IMR-90 (cell line): ENCODE measurements around the gene DOCK1. TPM values are rescaled to one million over a fixed set of nuclear protein-coding genes. Genes with fewer than 3 reads are reported as not detected.

ENCODE experiments used
- ATAC-seq: fragments of 200-7000 bp; cut with Tn5 transposase; 2 replicates; pipeline ENCODE4 v1.9.1; 2020; ENCODE audit warnings: low read depth, mild to moderate bottlenecking, moderate library complexity
- BruUV-seq: library from RNA; stranded (reverse); fragments of 400-500 nt; replicated peaks from 2 replicates; lab custom pipeline; 2021; lab: Mats Ljungman, UMichigan
- CTCF ChIA-PET: fragments of 300-600 bp; formaldehyde crosslinking; extraction: SDS; loops from one replicate; lab custom pipeline; 2021; ENCODE audit warnings: antibody characterized with exemption; lab: Yijun Ruan, JAX
- POLR2A ChIA-PET: fragments of 300-600 bp; sonication (Branson Sonifier 250); formaldehyde crosslinking; loops from one replicate; lab custom pipeline; 2022; ENCODE audit warnings: antibody characterized with exemption; ENCODE audit not compliant: unreplicated experiment; lab: Charles Lee
- DNase-seq: peaks from one replicate; pipeline ENCODE4 v3.0.0; 2013
- H2AFZ ChIP-seq: replicated peaks from 2 replicates; pipeline ENCODE3; 2013; ENCODE audit warnings: low read length, mild to moderate bottlenecking; ENCODE audit not compliant: poor library complexity
- H2AK5ac ChIP-seq: 2 replicates; pipeline ENCODE4 v1.6.1; 2013; ENCODE audit warnings: low read depth, low read length, inconsistent platforms
- H2AK9ac ChIP-seq: replicated peaks from 2 replicates; pipeline ENCODE3; 2013; ENCODE audit warnings: mild to moderate bottlenecking, low read depth, low read length, moderate library complexity; ENCODE audit not compliant: poor library complexity
- H2BK120ac ChIP-seq: 2 replicates; pipeline ENCODE4 v1.6.1; 2013; ENCODE audit warnings: low read depth, low read length, inconsistent platforms
- H2BK15ac ChIP-seq: 3 replicates; pipeline ENCODE4 v1.6.1; 2013; ENCODE audit warnings: low read depth, low read length, inconsistent platforms
- H2BK20ac ChIP-seq: 2 replicates; pipeline ENCODE4 v1.6.1; 2013; ENCODE audit warnings: low read depth, mild to moderate bottlenecking, inconsistent platforms, low read length, moderate library complexity
- H2BK5ac ChIP-seq: 2 replicates; pipeline ENCODE4 v1.6.1; 2013; ENCODE audit warnings: mild to moderate bottlenecking, low read depth, low read length, inconsistent platforms; ENCODE audit not compliant: poor library complexity, severe bottlenecking
- H3K14ac ChIP-seq: replicated peaks from 2 replicates; pipeline ENCODE4 v1.6.1; 2013; ENCODE audit warnings: low read depth, low read length, inconsistent platforms
- H3K18ac ChIP-seq: 2 replicates; pipeline ENCODE4 v1.6.1; 2013; ENCODE audit warnings: low read depth, low read length, control low read depth
- H3K23ac ChIP-seq: 2 replicates; pipeline ENCODE4 v1.6.1; 2013; ENCODE audit warnings: low read depth, low read length, inconsistent platforms
- H3K27ac ChIP-seq: 2 replicates; pipeline ENCODE4 v1.5.1; 2013; ENCODE audit warnings: mild to moderate bottlenecking, control low read depth, low read length; ENCODE audit not compliant: insufficient read depth
- H3K27me3 ChIP-seq: 2 replicates; pipeline ENCODE4 v1.6.1; 2013; ENCODE audit warnings: low read length; ENCODE audit not compliant: control insufficient read depth, insufficient read depth
- H3K36me3 ChIP-seq: 2 replicates; pipeline ENCODE4 v1.6.1; 2013; ENCODE audit warnings: low read length, mixed read lengths; ENCODE audit not compliant: control insufficient read depth, insufficient read depth
- H3K4ac ChIP-seq: 2 replicates; pipeline ENCODE4 v1.6.1; 2013; ENCODE audit warnings: low read depth, low read length, inconsistent platforms
- H3K4me1 ChIP-seq: 2 replicates; pipeline ENCODE4 v1.6.1; 2013; ENCODE audit warnings: low read length, mixed read lengths; ENCODE audit not compliant: control insufficient read depth, insufficient read depth
- H3K4me2 ChIP-seq: 2 replicates; pipeline ENCODE4 v1.6.1; 2013; ENCODE audit warnings: low read depth, mild to moderate bottlenecking, control low read depth, low read length, moderate library complexity
- H3K4me3 ChIP-seq: 2 replicates; pipeline ENCODE4 v1.5.1; 2013; ENCODE audit warnings: low read depth, mild to moderate bottlenecking, control low read depth, low read length, moderate library complexity; ENCODE audit not compliant: insufficient read depth
- H3K56ac ChIP-seq: 2 replicates; pipeline ENCODE4 v1.6.1; 2013; ENCODE audit warnings: low read length, inconsistent platforms; ENCODE audit not compliant: insufficient read depth; ENCODE audit errors: extremely low read depth
- H3K79me1 ChIP-seq, 2 experiments: 2 replicates each; pipeline ENCODE4 v1.6.1; 2013; ENCODE audit warnings: low read length in 2 of 2, inconsistent platforms in 1 of 2, low read depth in 1 of 2
- H3K9ac ChIP-seq: 2 replicates; pipeline ENCODE4 v1.6.1; 2013; ENCODE audit warnings: low read depth, low read length, control low read depth
- H3K9me1 ChIP-seq: 2 replicates; pipeline ENCODE4 v1.6.1; 2013; ENCODE audit warnings: low read length, inconsistent platforms; ENCODE audit not compliant: insufficient read depth
- H3K9me3 ChIP-seq: 2 replicates; pipeline ENCODE4 v1.6.1; 2013; ENCODE audit warnings: low read length; ENCODE audit not compliant: control insufficient read depth, insufficient read depth
- H4K20me1 ChIP-seq: 2 replicates; pipeline ENCODE4 v1.6.1; 2013; ENCODE audit warnings: low read length, inconsistent platforms; ENCODE audit not compliant: insufficient read depth
- H4K5ac ChIP-seq: 2 replicates; pipeline ENCODE4 v1.6.1; 2013; ENCODE audit warnings: mild to moderate bottlenecking, low read depth, low read length, control low read depth
- H4K8ac ChIP-seq, 2 experiments: 2 replicates each; pipeline ENCODE4 v1.6.1; 2013; ENCODE audit warnings: low read depth in 2 of 2, low read length in 2 of 2, control low read depth in 1 of 2, inconsistent platforms in 1 of 2
- H4K91ac ChIP-seq: 2 replicates; pipeline ENCODE4 v1.6.1; 2013; ENCODE audit warnings: low read depth, low read length, inconsistent platforms; ENCODE audit not compliant: insufficient read depth
- BHLHE40 ChIP-seq: fragments of 150-350 bp; IDR thresholded peaks from 2 replicates; pipeline ENCODE4 v1.6.1; 2016; ENCODE audit warnings: mild to moderate bottlenecking, low read depth, low read length
- CHD1 ChIP-seq: IDR thresholded peaks from 2 replicates; pipeline ENCODE4 v1.6.1; 2012; ENCODE audit warnings: low read depth, low read length, improper control_type of control experiment
- FOS ChIP-seq: fragments of 150-350 bp; IDR thresholded peaks from 2 replicates; pipeline ENCODE4 v1.6.1; 2016; ENCODE audit warnings: low read depth, low read length
- MAFK ChIP-seq: IDR thresholded peaks from 2 replicates; pipeline ENCODE4 v1.6.1; 2012; ENCODE audit warnings: low read depth, low read length, improper control_type of control experiment
- MAZ ChIP-seq: IDR thresholded peaks from 2 replicates; pipeline ENCODE4 v1.6.1; 2012; ENCODE audit warnings: low read depth, mild to moderate bottlenecking, low read length, improper control_type of control experiment, moderate library complexity, borderline replicate concordance
- MXI1 ChIP-seq: IDR thresholded peaks from 2 replicates; pipeline ENCODE4 v1.6.1; 2012; ENCODE audit warnings: low read depth, mild to moderate bottlenecking, low read length, moderate library complexity, borderline replicate concordance
- NFE2L2 ChIP-seq: fragments of 150-350 bp; IDR thresholded peaks from 2 replicates; pipeline ENCODE4 v1.6.1; 2016; ENCODE audit warnings: low read depth, mild to moderate bottlenecking, low read length
- POLR2A ChIP-seq: IDR thresholded peaks from 2 replicates; pipeline ENCODE4 v1.6.1; 2012; ENCODE audit warnings: mild to moderate bottlenecking, low read depth, low read length
- RAD21 ChIP-seq: IDR thresholded peaks from 2 replicates; pipeline ENCODE4 v1.6.1; 2012; ENCODE audit warnings: low read length, improper control_type of control experiment
- RCOR1 ChIP-seq: IDR thresholded peaks from 2 replicates; pipeline ENCODE4 v1.6.1; 2012; ENCODE audit warnings: mild to moderate bottlenecking, low read length, improper control_type of control experiment; ENCODE audit not compliant: insufficient replicate concordance
- RFX5 ChIP-seq: IDR thresholded peaks from 2 replicates; pipeline ENCODE4 v1.8.0; 2012; ENCODE audit warnings: low read depth, mild to moderate bottlenecking, low read length, moderate library complexity
- SMC3 ChIP-seq: fragments of 150-350 bp; IDR thresholded peaks from 2 replicates; pipeline ENCODE4 v1.6.1; 2016; ENCODE audit warnings: low read depth, mild to moderate bottlenecking, antibody characterized with exemption, low read length, moderate library complexity
- USF2 ChIP-seq: fragments of 150-350 bp; IDR thresholded peaks from 2 replicates; pipeline ENCODE4 v1.6.1; 2017; ENCODE audit warnings: mild to moderate bottlenecking, antibody characterized with exemption, low read length, low read depth
- WGBS, 2 experiments: methylation state at CpG; one replicate each; pipeline versions ENCODE4 v1.1.5 to v1.1.7; 2013; ENCODE audit warnings: missing lambda C conversion rate in 2 of 2; ENCODE audit not compliant: insufficient read length in 1 of 2; ENCODE audit errors: extremely low coverage in 2 of 2; 5-methylcytosine and 5-hydroxymethylcytosine counted together
- dilution Hi-C: fragments of 300-500 bp; cut with HindIII; formaldehyde crosslinking; loops from one replicate; pipeline ENCODE4 v1.14.3; 2018; ENCODE audit warnings: low sequenced_read_pairs; ENCODE audit not compliant: unreplicated experiment
- in situ Hi-C: fragments of 300-500 bp; cut with MboI; formaldehyde crosslinking; loops from 3 replicates; pipeline ENCODE4 v1.14.3; 2019; ENCODE audit warnings: low sequenced_read_pairs, inconsistent platforms, mixed read lengths
- intact Hi-C: fragments of 100-400 bp; cut with micrococcal nuclease; formaldehyde crosslinking; loops from 2 replicates; pipeline ENCODE4 v1.10.0; 2022
- polyA plus RNA-seq, 3 experiments: library from polyadenylated mRNA; depleted of rRNA; stranded (reverse); fragments of >200 nt; gene quantifications; 2 replicates each; pipeline ENCODE4 v1.2.3, GENCODE V29; 2012; ENCODE audit warnings: low replicate concordance in 1 of 3
- total RNA-seq: library from RNA; depleted of rRNA; stranded (reverse); fragments of >200 nt; gene quantifications from 2 replicates; pipeline ENCODE4 v1.2.3, GENCODE V29; 2012
- TF ChIP-seq, protein P1 (sequence below): conservative IDR thresholded peaks from 2 replicates; pipeline ENCODE4 v1.5.1; 2012; ENCODE audit warnings: mild to moderate bottlenecking, low read depth, low read length, improper control_type of control experiment

DOCK1 gene
- total and polyA plus RNA-seq, 2 of the 4 experiments (the other 2 are of a cell fraction) = 28.2 to 71.0 TPM

GRCh38 chr10:127485153-127485857 is 580.1 kb downstream of the DOCK1 start:
- ATAC-seq (peak; percentile 80), DNase-seq (peak; percentile 73)
- Histone ChIP-seq H4K91ac (no peak overlapping the region), H4K8ac (no peak overlapping the region), H3K4me3 (no peak overlapping the region), H3K9me1 (no peaks in the 10 kb centered on the region), H2BK15ac (no peak overlapping the region), H2AK9ac (no peak overlapping the region), H3K79me1 (no peaks in the 10 kb centered on the region), H3K27me3 (no peaks in the 10 kb centered on the region; the same call in 1 of the 2 replicates), H2AFZ (no peak overlapping the region), H3K23ac (no peak overlapping the region), H3K36me3 (no peaks in the 10 kb centered on the region), H3K4me2 (no peak overlapping the region), H2BK120ac (no peak overlapping the region), H3K4ac (no peak overlapping the region), H2AK5ac (no peak overlapping the region), H2BK20ac (no peak overlapping the region), H3K18ac (no peak overlapping the region), H3K4me1 (no peaks in the 10 kb centered on the region), H3K14ac (no peak overlapping the region), H3K56ac (no peak overlapping the region), H3K27ac (no peak overlapping the region), H2BK5ac (no peak overlapping the region), H3K9me3 (no peaks in the 10 kb centered on the region), H4K20me1 (no peaks in the 10 kb centered on the region), H3K9ac (no peak overlapping the region), H4K5ac (no peak overlapping the region)
- no TSS peak for BruUV-seq
- POLR2A ChIA-PET = no interaction called here
- dilution Hi-C loops (no loop called here), in situ Hi-C loops (no loop called here), intact Hi-C loops (no loop called here)
- CTCF ChIA-PET = no interaction called here
- WGBS, 2 experiments = 62% methylated on average over 11 of the region's 16 CpGs; no CpG with 5 or more reads in 1 of the 2 experiments
- TF ChIP-seq CHD1 (no peak), RAD21 (no peak), RCOR1 (no peak), RFX5 (no peak), MAFK (no peak), NFE2L2 (no peak), MXI1 (no peak), USF2 (no peak), MAZ (no peak), POLR2A (no peak), FOS (no peak; the same call in 1 of the 2 replicates), BHLHE40 (no peak), SMC3 (no peak)
- TF ChIP-seq, protein P1, sequence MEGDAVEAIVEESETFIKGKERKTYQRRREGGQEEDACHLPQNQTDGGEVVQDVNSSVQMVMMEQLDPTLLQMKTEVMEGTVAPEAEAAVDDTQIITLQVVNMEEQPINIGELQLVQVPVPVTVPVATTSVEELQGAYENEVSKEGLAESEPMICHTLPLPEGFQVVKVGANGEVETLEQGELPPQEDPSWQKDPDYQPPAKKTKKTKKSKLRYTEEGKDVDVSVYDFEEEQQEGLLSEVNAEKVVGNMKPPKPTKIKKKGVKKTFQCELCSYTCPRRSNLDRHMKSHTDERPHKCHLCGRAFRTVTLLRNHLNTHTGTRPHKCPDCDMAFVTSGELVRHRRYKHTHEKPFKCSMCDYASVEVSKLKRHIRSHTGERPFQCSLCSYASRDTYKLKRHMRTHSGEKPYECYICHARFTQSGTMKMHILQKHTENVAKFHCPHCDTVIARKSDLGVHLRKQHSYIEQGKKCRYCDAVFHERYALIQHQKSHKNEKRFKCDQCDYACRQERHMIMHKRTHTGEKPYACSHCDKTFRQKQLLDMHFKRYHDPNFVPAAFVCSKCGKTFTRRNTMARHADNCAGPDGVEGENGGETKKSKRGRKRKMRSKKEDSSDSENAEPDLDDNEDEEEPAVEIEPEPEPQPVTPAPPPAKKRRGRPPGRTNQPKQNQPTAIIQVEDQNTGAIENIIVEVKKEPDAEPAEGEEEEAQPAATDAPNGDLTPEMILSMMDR = no peak
